ENCODE data around the gene LAMA3.

LAMA3 gene

GRCh38 chr18:23827681-23828080 lies 138.4 kb downstream of the LAMA3 start:
- TF ChIP-seq CTCF (IDR thresholded peaks at IDR 0.05; ENCODE audit: control insufficient read depth, extremely low read depth, insufficient read depth): no peak
- DNase-seq (ENCODE audit: low read depth): no peak
- no peak overlapping the region for H3K4me3 ChIP-seq (ENCODE audit: low read depth, low read length)

GRCh38 chr18:23828426-23828825 lies 139.2 kb downstream of the LAMA3 start:
- no peak for DNase-seq (ENCODE audit: low read depth)
- H3K4me3 ChIP-seq (ENCODE audit: low read depth, low read length): no peak overlapping the region
- TF ChIP-seq CTCF (IDR thresholded peaks at IDR 0.05; ENCODE audit: control insufficient read depth, extremely low read depth, insufficient read depth): no peak

- no peak for TF ChIP-seq CTCF (IDR thresholded peaks at IDR 0.05; ENCODE audit: control insufficient read depth, extremely low read depth, insufficient read depth)
- DNase-seq (ENCODE audit: low read depth): no peak
- H3K4me3 ChIP-seq (ENCODE audit: low read depth, low read length): no peak overlapping the region
Measured at GRCh38 chr18:23832911-23833310, 143.7 kb downstream of the LAMA3 start.

GRCh38 chr18:23833714-23834113 lies 144.5 kb downstream of the LAMA3 start:
- DNase-seq (ENCODE audit: low read depth): no peak
- H3K4me3 ChIP-seq (ENCODE audit: low read depth, low read length): no peak overlapping the region
- TF ChIP-seq CTCF (IDR thresholded peaks at IDR 0.05; ENCODE audit: control insufficient read depth, extremely low read depth, insufficient read depth): no peak

- DNase-seq (ENCODE audit: low read depth): no peak
- H3K4me3 ChIP-seq (ENCODE audit: low read depth, low read length): no peak overlapping the region
- TF ChIP-seq CTCF (IDR thresholded peaks at IDR 0.05; ENCODE audit: control insufficient read depth, extremely low read depth, insufficient read depth): no peak
Measured at GRCh38 chr18:23835091-23835490, 145.8 kb downstream of the LAMA3 start.

GRCh38 chr18:23835506-23835905 lies 146.3 kb downstream of the LAMA3 start:
- DNase-seq (ENCODE audit: low read depth): no peak
- no peak for TF ChIP-seq CTCF (IDR thresholded peaks at IDR 0.05; ENCODE audit: control insufficient read depth, extremely low read depth, insufficient read depth)
- H3K4me3 ChIP-seq (ENCODE audit: low read depth, low read length): no peak overlapping the region

- DNase-seq (ENCODE audit: low read depth): no peak
- H3K4me3 ChIP-seq (ENCODE audit: low read depth, low read length): no peak overlapping the region
- TF ChIP-seq CTCF (IDR thresholded peaks at IDR 0.05; ENCODE audit: control insufficient read depth, extremely low read depth, insufficient read depth): no peak
Measured at GRCh38 chr18:23837591-23837990, 148.3 kb downstream of the LAMA3 start.
